ENCODE measurements around the gene C22orf23. TPM values are rescaled to one million over a fixed set of nuclear protein-coding genes. Genes with fewer than 3 reads are reported as not detected.

Gene C22orf23
- polyA plus RNA-seq, 3 donors, result 6.4 to 7.0 (median 6.8) TPM

- no peak for DNase-seq
Measured at GRCh38 chr22:37926771-37927636, 26.4 kb downstream of the C22orf23 start.

DNA sequence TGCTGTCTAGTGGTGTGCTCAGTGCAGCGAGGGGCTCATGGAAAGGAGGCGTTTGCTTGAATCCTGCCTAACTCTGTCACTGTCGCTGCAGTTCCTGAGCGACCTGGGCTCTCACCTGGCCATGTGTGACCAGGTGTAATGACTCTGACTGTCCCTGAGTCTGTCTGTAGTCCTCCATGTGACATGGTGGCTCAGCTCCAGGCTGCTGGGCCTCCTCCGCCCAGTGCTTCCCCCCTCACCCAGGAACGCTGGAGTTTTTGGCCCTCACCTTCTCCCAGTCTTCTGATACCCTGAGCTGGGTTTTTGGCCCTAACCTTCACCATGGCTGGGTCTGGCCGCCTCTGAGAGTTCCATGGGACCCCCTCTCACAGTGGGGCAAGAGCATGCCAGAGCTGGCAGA lies 27.0 kb downstream of the C22orf23 start:
- no peak for DNase-seq

DNA sequence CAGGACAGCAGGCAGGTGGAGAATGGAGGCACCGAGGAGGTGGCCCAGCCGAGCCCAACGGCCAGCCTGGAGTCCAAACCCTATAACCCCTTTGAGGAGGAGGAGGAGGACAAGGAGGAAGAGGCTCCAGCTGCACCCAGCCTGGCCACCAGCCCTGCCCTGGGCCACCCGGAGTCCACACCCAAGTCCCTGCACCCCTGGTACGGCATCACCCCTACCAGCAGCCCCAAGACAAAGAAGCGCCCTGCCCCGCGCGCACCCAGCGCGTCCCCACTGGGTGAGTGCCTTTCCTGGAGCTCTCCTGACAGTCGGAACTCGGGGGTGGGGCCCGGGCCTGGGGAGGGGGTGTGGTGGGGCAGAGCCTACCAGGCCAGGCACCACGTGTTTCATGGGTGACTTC lies 27.6 kb downstream of the C22orf23 start:
- no peak for DNase-seq

DNA sequence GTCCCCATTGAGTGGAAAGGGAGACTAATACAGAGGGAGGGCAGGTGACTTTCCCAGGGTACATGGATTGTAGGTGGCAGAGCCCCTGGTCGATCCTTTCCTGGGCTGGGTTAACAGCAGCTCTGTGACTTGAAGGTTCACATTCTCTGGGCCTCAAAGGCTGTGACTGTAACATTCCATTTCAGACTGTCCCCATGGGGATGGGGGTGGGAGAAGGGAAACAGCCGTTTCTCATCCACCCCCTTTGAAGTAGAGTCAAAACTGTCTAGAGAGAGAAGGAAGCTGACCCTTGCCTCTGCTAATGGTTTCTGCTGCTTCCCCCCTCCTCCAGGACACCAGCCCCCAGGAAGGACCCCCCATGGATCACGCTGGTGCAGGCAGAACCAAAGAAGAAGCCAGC lies 28.1 kb downstream of the C22orf23 start:
- peak; percentile 73 for DNase-seq

DNA sequence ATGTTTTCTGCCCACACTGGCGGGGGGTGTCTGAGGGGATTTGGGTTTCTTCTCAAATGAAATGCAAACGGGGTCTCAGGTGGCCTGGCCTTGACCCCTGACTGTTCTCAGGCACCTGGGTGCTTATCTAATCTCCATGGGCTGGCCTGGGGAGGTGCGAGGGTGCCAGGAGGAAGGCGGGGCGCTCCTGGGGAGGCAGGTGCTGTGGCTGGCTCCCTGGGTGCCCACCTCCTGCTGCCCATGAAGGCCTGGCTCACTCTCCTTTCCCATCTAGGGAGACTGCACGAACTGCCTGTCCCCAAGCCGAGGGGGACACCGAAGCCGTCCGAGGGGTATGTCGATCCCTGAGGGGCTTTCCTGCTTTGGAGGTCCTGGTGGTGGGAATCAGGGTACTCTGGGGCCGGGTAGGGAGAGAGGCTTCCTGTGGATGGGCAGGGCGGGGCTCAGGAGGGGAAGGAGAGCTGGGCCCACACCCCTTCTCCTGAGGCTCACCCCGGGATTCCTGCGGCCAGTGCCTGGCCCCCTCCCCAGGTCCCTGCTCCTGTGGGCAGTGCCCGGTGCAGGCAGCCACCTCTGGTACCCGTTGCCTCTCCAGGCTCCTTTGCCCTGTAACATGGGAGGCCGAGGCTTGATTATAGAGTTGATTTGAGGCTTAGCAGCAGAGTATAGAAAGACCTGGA lies 28.9 kb downstream of the C22orf23 start:
- no peak for DNase-seq

DNA sequence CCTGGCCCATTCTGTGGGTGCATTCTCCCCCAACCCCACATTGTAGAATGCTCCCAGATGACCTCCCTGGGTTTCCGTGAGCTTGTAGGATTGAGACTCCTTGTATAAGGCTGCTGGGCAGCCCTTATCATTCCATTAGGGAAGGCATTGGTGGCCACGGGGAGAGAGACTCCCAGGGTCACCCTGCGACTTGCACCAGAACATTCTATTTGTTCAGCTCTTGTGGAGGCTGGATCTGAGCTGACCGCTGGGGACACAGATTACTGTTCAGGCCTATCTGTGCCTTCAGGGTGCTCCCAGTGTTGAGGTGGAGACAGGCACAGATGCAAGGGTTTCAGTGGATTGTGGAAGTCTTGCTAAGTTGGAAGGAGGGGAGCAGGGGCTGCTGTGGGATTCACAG lies 29.5 kb downstream of the C22orf23 start:
- DNase-seq, result no peak

- DNase-seq, result no peak
Measured at GRCh38 chr22:37922191-37922590, 31.2 kb downstream of the C22orf23 start.

- DNase-seq, result no peak
Measured at GRCh38 chr22:37920126-37920525, 33.3 kb downstream of the C22orf23 start.

DNA sequence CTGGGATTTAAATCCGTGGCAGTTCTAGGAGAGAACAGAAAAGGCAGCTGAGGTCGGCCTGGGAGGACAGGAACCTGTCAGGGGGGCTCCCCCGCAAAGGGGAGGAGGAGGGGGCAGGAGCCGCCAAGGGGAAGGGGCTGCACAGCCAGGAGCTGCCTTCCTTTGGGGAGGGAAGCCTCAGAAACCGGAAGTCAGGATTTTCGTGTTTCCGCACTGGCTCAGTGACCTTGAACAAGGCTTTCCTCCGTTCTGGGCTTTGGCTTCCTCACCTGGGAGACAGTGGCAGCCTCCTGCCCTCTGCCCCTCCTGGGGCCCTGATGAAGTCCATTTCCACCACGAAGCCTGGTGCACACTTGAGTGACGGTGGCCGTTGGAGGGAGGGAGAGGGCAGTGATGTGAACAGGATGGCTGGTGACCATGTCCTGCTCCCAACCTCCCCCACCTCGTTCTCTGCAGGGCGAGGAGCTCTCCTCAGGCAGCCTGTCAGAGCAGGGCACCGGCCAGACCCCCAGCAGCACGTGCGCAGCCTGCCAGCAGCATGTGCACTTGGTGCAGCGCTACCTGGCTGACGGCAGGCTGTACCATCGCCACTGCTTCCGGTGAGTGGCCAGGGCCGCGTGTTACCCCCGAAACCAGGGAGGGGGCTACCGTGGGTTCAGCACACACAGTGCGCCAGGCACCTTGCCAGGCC lies 34.7 kb downstream of the C22orf23 start:
- DNase-seq, result no peak

DNA sequence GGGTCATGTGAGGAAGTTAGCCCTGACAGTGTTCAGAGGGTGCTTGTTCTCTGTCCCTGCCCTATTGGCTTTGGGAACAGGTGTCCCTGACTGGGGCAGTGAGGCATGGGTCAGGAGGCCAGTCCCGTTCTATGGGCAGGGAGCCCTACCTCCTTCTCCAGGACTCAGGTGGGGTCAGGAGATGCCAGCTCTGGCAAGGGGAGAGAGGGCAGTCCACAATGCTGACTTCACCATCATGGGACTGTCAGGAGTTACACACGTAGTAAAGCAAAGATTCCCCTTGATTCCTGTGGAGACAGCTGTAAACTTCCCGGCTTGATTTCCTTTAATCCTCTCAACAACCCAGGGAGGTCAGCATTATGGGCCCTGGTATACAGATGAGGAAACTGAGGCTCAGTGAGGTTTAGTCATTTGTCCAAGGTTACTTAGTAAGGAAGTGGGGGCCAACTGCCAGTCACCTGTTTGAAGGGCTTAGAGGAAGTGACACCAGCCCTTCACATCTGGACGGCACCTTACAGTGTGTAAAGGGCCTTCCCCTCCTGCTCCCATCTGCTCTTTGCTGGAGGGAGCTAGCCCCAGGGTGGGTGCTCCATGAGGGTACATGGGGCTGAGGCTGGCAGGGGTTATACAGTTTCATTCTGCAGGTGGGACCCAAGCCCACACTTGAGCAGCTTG lies 35.4 kb downstream of the C22orf23 start:
- DNase-seq, result no peak

DNA sequence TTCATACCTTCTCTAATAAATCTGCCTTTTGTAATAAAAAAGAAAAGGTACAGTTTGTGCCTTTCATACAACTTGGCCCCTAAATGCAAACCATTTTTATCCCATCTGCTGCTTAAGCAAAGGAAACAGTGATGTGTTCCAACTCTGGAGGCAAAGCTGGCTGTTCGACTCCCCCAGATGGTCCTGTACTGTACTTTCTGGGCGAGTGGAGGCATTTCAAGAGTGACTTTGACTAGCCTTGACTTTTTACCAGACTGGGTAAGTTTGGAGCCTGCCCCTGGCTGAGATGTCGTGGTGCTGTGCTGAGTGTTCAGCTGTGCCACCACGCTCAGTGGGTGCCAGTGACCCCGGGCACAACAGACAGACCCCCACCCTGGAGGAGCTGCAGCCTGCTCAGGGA lies 37.1 kb downstream of the C22orf23 start:
- no peak for DNase-seq

GRCh38 chr22:37913233-37913721 lies 40.1 kb downstream of the C22orf23 start:
- DNase-seq, result no peak

- no peak for DNase-seq
Measured at GRCh38 chr22:37912171-37912570, 41.2 kb downstream of the C22orf23 start.

- no peak for DNase-seq
Measured at GRCh38 chr22:37911697-37912096, 41.7 kb downstream of the C22orf23 start.

DNA sequence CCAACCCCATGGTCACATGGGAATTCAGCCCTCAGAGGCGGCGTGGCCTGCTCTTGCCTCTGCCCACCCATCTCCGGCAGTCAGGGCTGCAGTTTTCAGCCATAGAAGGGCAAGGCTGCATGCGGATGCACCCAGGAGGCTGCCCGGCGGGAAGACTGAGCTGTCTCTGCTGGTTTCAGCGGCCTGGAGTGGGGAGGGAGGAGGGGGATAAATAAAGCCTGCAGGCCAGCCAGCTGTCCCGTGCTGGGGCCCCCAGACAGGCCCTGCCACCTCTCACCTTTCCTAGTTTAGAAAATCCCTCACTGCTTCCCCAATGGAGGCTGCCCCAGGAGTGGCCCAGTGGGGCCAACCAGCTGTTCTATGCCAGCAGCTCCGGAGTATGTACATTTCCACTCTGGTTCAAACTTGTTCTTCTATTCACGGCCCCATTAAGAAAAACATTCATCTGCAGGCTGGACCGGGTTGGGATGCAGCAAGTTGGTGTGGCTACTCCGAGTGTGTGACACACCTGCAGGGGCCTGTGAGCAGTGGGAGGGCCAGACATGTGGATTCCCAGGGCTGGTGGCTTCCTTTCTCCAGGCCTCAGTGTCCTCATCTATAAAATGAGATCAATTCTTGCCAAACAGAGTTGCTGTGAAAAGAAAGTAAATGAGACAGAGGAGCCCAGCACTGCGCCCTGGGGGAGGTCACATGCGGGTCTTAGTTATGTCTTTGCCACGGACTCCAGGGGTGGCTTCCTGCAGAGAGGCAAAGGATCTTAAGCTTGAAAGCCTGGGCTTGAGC lies 42.3 kb downstream of the C22orf23 start:
- no peak for DNase-seq

- no peak for DNase-seq
Measured at GRCh38 chr22:37909766-37910165, 43.6 kb downstream of the C22orf23 start.

DNA sequence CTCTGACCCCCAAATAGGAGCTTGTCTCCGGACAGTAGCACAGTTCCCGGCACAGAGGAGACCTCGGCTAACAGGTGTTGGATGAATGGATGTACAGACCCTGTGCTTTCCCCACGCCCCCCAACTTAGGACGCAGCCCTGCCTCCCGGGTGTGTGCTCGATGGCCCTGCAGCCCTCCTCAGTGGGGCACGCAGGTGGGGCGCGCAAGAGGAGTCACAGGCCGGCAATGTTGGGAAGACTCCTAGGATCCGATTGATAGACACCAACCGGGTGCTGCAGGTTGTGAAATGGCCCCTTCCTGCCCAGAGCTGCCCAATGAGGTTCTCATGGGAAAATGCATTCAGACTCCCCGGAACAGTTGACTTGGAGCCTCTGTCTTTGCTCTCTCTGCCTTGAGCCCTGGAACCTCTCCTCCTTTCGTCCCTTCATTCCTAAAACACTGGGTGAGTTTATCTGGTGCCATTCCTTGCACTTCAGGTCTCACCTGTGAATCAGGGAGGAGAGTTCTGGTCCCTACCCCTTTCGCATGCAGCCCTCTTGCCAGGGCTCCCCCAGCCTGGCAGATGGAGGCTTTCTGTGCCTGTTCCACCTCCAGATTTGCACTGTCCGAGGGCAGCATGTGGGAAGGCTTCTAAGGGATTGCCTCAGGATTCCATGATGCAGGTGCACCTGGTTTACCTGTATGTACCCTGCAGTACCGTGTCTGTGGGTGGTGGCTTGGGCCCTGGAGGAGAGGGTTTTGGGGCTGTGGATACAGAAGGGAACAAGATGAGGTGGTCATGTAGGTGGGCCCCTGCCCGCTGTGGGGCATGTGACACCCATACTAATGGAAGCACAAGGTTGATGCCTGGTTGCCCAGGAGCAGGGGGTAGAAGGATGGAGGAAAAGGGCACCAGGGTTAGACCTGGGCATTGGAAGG lies 46.1 kb downstream of the C22orf23 start:
- DNase-seq, result no peak

GRCh38 chr22:37906364-37907008 lies 46.9 kb downstream of the C22orf23 start:
- no peak for DNase-seq

All from renal pelvis (tissue), 4 donors.